ENCODE measurements around the gene C1orf198.

- TF ChIP-seq POLR2AphosphoS5 (IDR thresholded peaks at IDR 0.05; ENCODE audit: low read depth, low read length) (no peak), REST (IDR thresholded peaks at IDR 0.05; ENCODE audit: insufficient read depth in 1 of 2, low read depth in 2 of 2, low read length in 2 of 2) (no peak)
Observed at GRCh38 chr1:230901671-230902070, 33.4 kb upstream of the C1orf198 start.
